CD14-positive monocyte (primary cell): Measurements from ENCODE around the gene DELE1. TPM values are rescaled to one million over a fixed set of nuclear protein-coding genes. Genes with fewer than 3 reads are reported as not detected.

Experiments used
- DNase-seq, 3 donors: peaks; one replicate each; pipeline ENCODE4 v3.0.0-alpha.2; 2011 to 2022
- H2AFZ ChIP-seq: 2 replicates; pipeline ENCODE4 v1.6.0; 2012; ENCODE audit warnings: mild to moderate bottlenecking, low read depth, low read length, inconsistent platforms; ENCODE audit not compliant: insufficient read depth, poor library complexity, severe bottlenecking
- H3K27ac ChIP-seq, 2 donors: 1 replicate in 1 of 2; 2 replicates in 1 of 2; pipeline ENCODE4 v1.5.1; 2012 to 2013; ENCODE audit warnings: low read length in 2 of 2, control low read depth in 1 of 2, inconsistent platforms in 1 of 2, low read depth in 1 of 2, mild to moderate bottlenecking in 1 of 2
- H3K27me3 ChIP-seq, 2 donors: one replicate each; pipeline versions ENCODE4 v1.6.0 to v1.6.1; 2011 to 2013; ENCODE audit warnings: low read length in 2 of 2; ENCODE audit not compliant: control insufficient read depth in 2 of 2, insufficient read depth in 2 of 2
- H3K36me3 ChIP-seq, 2 donors: replicated peaks in 1 of 2; 1 replicate in 1 of 2; 2 replicates in 1 of 2; pipeline versions ENCODE4 v1.5.1 to v1.6.1; 2012 to 2013; ENCODE audit warnings: low read length in 2 of 2, control low read depth in 1 of 2, inconsistent platforms in 1 of 2, mild to moderate bottlenecking in 1 of 2; ENCODE audit not compliant: insufficient read depth in 2 of 2, control insufficient read depth in 1 of 2
- H3K4me1 ChIP-seq, 2 donors: 1 replicate in 1 of 2; 2 replicates in 1 of 2; pipeline versions ENCODE4 v1.5.1 to v1.6.1; 2012 to 2013; ENCODE audit warnings: low read length in 2 of 2, control low read depth in 1 of 2, inconsistent platforms in 1 of 2, mild to moderate bottlenecking in 1 of 2, moderate library complexity in 1 of 2; ENCODE audit not compliant: insufficient read depth in 2 of 2, control insufficient read depth in 1 of 2
- H3K4me2 ChIP-seq: replicated peaks from 2 replicates; pipeline ENCODE3; 2012; ENCODE audit warnings: low read length, moderate library complexity, mild to moderate bottlenecking; ENCODE audit not compliant: poor library complexity, severe bottlenecking; ENCODE audit errors: extremely low read depth
- H3K4me3 ChIP-seq, 3 experiments: fragments of 200-600 bp in 1 of 3; sonication (generic) in 1 of 3; replicated peaks in 1 of 3; 1 replicate in 2 of 3; 2 replicates in 1 of 3; pipeline ENCODE4 v1.5.1; 2011 to 2013; ENCODE audit warnings: low read length in 3 of 3, mild to moderate bottlenecking in 3 of 3, control low read depth in 2 of 3, low read depth in 2 of 3, inconsistent platforms in 1 of 3, moderate library complexity in 1 of 3
- H3K79me2 ChIP-seq: 2 replicates; pipeline ENCODE4 v1.6.0; 2012; ENCODE audit warnings: mild to moderate bottlenecking, control low read depth, inconsistent platforms, low read length, moderate library complexity; ENCODE audit not compliant: insufficient read depth
- H3K9ac ChIP-seq: 2 replicates; pipeline ENCODE4 v1.6.0; 2017; ENCODE audit warnings: low read length, mild to moderate bottlenecking; ENCODE audit not compliant: insufficient read depth, poor library complexity, severe bottlenecking
- H3K9me3 ChIP-seq, 2 donors: replicated peaks in 1 of 2; 1 replicate in 1 of 2; 2 replicates in 1 of 2; pipeline versions ENCODE4 v1.5.1 to v1.6.1; 2012 to 2013; ENCODE audit warnings: low read length in 2 of 2, control low read depth in 1 of 2; ENCODE audit not compliant: control insufficient read depth in 1 of 2, insufficient read depth in 1 of 2
- H4K20me1 ChIP-seq: 2 replicates; pipeline ENCODE4 v1.6.0; 2012; ENCODE audit warnings: mild to moderate bottlenecking, low read length, control low read depth, moderate library complexity; ENCODE audit not compliant: insufficient read depth
- H3K27ac Mint-ChIP-seq, 7 donors: one replicate each; pipeline ENCODE4 v1.8.0; 2020; ENCODE audit warnings: mild to moderate bottlenecking in 7 of 7, mixed read lengths in 7 of 7, moderate library complexity in 6 of 7, inconsistent platforms in 2 of 7
- H3K27me3 Mint-ChIP-seq, 3 donors: one replicate each; pipeline ENCODE4 v1.8.0; 2021 to 2022; ENCODE audit warnings: low read depth in 3 of 3, mild to moderate bottlenecking in 3 of 3, mixed read lengths in 3 of 3, moderate library complexity in 3 of 3, inconsistent platforms in 1 of 3
- H3K36me3 Mint-ChIP-seq, 2 donors: one replicate each; pipeline ENCODE4 v1.8.0; 2020; ENCODE audit warnings: mixed read lengths in 2 of 2, inconsistent platforms in 1 of 2, mild to moderate bottlenecking in 1 of 2
- H3K4me1 Mint-ChIP-seq: one replicate; pipeline ENCODE4 v1.8.0; 2020; ENCODE audit warnings: mild to moderate bottlenecking, mixed read lengths
- H3K4me3 Mint-ChIP-seq, 2 donors: one replicate each; pipeline ENCODE4 v1.8.0; 2020; ENCODE audit warnings: mild to moderate bottlenecking in 2 of 2, mixed read lengths in 2 of 2, moderate library complexity in 1 of 2
- H3K9me3 Mint-ChIP-seq, 7 donors: one replicate each; pipeline ENCODE4 v1.8.0; 2020 to 2022; ENCODE audit warnings: mixed read lengths in 7 of 7, mild to moderate bottlenecking in 6 of 7, moderate library complexity in 6 of 7, inconsistent platforms in 2 of 7
- WGBS: methylation state at CpG from one replicate; pipeline ENCODE4 v1.1.5; 2013; ENCODE audit warnings: missing lambda C conversion rate; ENCODE audit not compliant: insufficient coverage; 5-methylcytosine and 5-hydroxymethylcytosine counted together
- intact Hi-C, 2 donors: fragments of 100-400 bp; cut with micrococcal nuclease; formaldehyde crosslinking; loops; one replicate each; pipeline versions ENCODE4 v1.15.0 to v1.15.1; 2023
- polyA plus RNA-seq, 3 donors: library from polyadenylated mRNA; depleted of rRNA in 1 of 3; unstranded in 2 of 3; stranded (reverse) in 1 of 3; fragments of 300-500 nt in 2 of 3; fragments of >200 nt in 1 of 3; fragmentation: Illumina TruSeq in 2 of 3; gene quantifications; 1 replicate in 2 of 3; 2 replicates in 1 of 3; pipeline ENCODE4 v1.2.3, GENCODE V29; 2012 to 2021
- TF ChIP-seq, protein P1 (sequence below): fragments of 200-600 bp; IDR thresholded peaks from one replicate; pipeline ENCODE4 v1.8.0; 2022; ENCODE audit warnings: antibody characterized with exemption, mild to moderate bottlenecking

DELE1 gene
- polyA plus RNA-seq, 3 donors: 47.3 to 140 (median 49.6) TPM

DNA sequence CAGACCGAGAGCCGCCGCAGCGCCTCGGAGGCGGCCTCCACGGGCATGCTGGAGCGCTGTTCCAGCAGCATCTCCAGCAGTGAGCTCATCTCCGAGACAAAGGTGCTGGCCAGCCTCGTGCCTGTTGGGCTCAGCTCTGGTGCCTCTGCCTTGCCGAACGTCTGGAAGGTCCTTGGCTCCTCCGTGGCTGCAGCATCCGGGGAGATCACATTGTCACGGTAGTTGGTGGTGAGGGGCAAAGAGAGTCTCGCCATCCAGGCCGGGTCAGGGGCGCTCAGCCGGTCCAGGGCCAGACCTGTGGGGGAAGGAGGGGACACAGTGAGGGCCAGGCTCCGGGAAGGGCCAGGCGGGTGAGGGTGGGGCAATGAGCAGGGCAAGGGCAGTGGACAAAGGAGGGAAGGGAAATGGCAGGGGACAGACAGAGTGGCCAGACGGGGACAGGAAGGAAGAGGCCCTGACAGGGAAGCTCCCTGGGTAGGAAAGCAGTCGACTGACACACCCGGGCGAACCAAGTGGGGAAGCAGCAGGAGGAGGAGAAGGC, 21.9 kb downstream of the DELE1 start:
- Mint-ChIP-seq H3K27me3 (peaks cover 0 to 4% (median 2%) of the 10 kb centered on the region in 3 donors), H3K9me3 (no peaks in the 10 kb centered on the region), H3K4me3 (peak overlapping the region in 1 of 2 donors; percentile 42), H3K27ac (peak overlapping the region; percentile 20 to 75 (median 70)), H3K36me3 (peaks cover 1 to 9% of the 10 kb centered on the region in 2 donors), H3K4me1 (peaks cover 36% of the 10 kb centered on the region)
- H3K79me2 ChIP-seq: no peaks in the 10 kb centered on the region
- peaks cover 0 to under 1% of the 10 kb centered on the region in 2 donors for H3K36me3 ChIP-seq
- H3K4me3 ChIP-seq: no peak overlapping the region
- peak; percentile 30 to 61 (median 45) for DNase-seq
- H3K4me2 ChIP-seq: peak overlapping the region; percentile 34
- peaks cover 26 to 32% of the 10 kb centered on the region in 2 donors for H3K4me1 ChIP-seq
- TF ChIP-seq, protein P1, sequence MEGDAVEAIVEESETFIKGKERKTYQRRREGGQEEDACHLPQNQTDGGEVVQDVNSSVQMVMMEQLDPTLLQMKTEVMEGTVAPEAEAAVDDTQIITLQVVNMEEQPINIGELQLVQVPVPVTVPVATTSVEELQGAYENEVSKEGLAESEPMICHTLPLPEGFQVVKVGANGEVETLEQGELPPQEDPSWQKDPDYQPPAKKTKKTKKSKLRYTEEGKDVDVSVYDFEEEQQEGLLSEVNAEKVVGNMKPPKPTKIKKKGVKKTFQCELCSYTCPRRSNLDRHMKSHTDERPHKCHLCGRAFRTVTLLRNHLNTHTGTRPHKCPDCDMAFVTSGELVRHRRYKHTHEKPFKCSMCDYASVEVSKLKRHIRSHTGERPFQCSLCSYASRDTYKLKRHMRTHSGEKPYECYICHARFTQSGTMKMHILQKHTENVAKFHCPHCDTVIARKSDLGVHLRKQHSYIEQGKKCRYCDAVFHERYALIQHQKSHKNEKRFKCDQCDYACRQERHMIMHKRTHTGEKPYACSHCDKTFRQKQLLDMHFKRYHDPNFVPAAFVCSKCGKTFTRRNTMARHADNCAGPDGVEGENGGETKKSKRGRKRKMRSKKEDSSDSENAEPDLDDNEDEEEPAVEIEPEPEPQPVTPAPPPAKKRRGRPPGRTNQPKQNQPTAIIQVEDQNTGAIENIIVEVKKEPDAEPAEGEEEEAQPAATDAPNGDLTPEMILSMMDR: no peak
- H3K27me3 ChIP-seq: no peaks in the 10 kb centered on the region
- peak overlapping the region; percentile 4 for H3K9ac ChIP-seq
- H3K27ac ChIP-seq: peak overlapping the region; percentile 22 to 42
- no peaks in the 10 kb centered on the region for H3K9me3 ChIP-seq
- WGBS: 84% methylated on average over 21 of the region's 25 CpGs
- no peaks in the 10 kb centered on the region for H4K20me1 ChIP-seq
- intact Hi-C loops: no loop called here
- no peak overlapping the region for H2AFZ ChIP-seq

DNA sequence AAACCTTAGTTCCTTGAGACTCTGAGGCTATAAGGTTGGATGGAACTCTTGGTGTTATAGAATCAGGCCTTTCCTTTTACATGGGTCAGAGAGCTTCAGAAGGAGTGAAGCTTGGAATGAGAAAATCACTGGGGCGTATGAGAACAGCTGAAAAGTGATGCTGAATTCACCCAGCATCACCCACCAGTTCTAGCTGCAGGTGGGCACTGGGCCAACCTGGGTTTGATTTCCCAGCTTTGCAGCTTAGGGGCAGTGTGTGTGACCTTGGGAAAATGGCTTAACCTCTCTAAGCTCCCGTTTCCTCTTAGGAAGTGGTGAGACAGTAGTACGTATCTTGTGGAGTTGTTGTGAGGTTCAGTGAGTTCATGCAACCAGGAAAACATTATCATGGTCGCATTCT, 23.6 kb downstream of the DELE1 start:
- no peak for DNase-seq
- no peaks in the 10 kb centered on the region for H3K36me3 ChIP-seq
- H3K27me3 ChIP-seq: no peaks in the 10 kb centered on the region
- Mint-ChIP-seq H3K27me3 (peaks cover 2 to 13% (median 4%) of the 10 kb centered on the region in 3 donors), H3K9me3 (no peaks in the 10 kb centered on the region), H3K36me3 (peaks cover 1 to 3% of the 10 kb centered on the region in 2 donors), H3K4me1 (peaks cover 35% of the 10 kb centered on the region), H3K27ac (no peak overlapping the region), H3K4me3 (no peak overlapping the region)
- peaks cover 15 to 18% of the 10 kb centered on the region in 2 donors for H3K4me1 ChIP-seq
- H3K9ac ChIP-seq: no peak overlapping the region
- no peak overlapping the region for H3K4me3 ChIP-seq
- TF ChIP-seq, protein P1: no peak
- intact Hi-C loops: no loop called here
- no peaks in the 10 kb centered on the region for H3K9me3 ChIP-seq
- H3K27ac ChIP-seq: no peak overlapping the region
- H2AFZ ChIP-seq: no peak overlapping the region
- no peak overlapping the region for H3K4me2 ChIP-seq
- H3K79me2 ChIP-seq: no peaks in the 10 kb centered on the region
- WGBS: 71% methylated on average over 1 of the region's 4 CpGs
- H4K20me1 ChIP-seq: no peaks in the 10 kb centered on the region
